ENCODE data around the gene CHMP2A. TPM values are rescaled to one million over a fixed set of nuclear protein-coding genes. Genes with fewer than 3 reads are reported as not detected.
"Not testable (repeated sequence)": the region's sequence is repeated elsewhere in the genome, so short reads cannot be mapped to it uniquely, and the experiment has no call there.

CHMP2A gene
- total RNA-seq = 100 to 1,000 TPM in 1 of 2 experiments, 10 to 100 TPM in 1; 96.4 to 108 TPM

DNA sequence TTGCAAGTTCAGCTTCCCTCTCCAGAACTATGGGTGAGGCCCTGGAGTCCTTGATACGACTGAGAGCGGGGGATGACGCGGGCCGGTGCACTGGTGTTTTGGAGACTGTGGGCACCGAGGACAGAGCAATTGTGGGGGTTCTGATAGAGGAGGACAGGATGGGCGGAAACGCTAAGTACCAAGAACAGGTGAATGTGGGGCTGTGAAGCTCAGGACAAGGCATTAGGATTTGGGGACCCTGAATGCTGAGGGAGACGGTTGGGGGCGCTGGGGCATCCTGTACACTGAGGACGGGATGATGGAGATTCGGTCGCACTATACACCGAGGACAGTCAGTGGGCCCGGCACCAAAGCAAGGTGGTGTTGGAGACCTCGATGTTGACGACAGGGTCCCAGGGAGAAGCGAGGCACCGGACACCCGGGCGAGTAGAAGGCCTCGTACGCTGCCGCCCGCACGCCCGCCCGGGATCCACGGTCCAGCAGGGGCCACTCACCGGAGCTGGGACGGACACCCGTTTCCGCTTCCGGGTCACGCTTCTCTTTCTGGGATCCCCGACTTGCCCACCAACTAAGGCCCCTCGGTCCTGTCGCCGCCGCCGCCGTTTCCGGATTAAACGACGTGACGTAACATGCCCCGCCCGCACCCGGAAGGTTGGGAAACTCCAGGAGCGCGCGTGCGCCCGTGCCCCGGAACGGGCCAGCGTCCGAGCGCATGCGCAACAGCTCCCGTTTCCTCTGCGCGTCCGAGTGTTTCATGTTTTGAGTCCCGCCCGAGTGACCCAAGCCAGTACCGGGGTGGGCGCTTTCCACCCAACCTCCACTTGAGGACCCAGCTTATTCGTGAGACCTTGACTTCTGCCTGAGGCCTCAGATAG lies at the start of gene CHMP2A:
CHMP2A (minus strand) TSS at position 612 of the 875 bp plus-strand sequence. CDS start 893 bp downstream, outside the sequence.
- H3K9me3 Mint-ChIP-seq (ENCODE audit: low read depth) = no peaks in the 10 kb centered on the region

DNA sequence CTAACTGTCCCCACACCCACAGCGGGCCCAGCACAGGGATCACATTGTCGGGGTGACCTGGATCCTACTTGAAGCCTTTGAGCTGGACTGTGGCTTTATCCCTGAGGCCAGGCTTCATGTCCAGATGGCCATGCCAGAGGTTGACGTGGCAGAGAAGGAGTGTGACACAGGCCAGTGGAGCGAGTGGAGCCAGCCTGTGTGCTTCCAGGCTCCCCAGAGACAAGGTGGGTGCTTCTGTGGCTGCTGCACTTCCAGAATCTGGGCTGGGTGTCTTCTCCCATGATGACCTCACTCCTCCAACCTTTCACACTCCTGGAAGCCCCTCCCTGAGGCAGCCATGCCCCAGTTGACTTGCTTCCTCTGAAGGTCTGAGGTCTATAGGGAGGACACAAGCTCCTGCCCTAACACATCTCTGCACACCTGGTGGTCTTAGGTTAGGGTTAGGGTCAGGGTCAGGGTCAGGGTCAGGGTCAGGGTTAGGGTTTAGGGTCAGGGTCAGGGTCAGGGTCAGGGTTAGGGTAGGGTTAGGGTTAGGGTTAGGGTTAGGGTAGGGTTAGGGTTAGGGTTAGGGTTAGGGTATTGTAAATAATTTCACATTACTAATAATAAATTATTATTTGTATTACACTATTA lies 31.3 kb upstream of the CHMP2A start:
- Mint-ChIP-seq H3K36me3 (peaks cover 10% of the 10 kb centered on the region), H3K4me3 (no peak overlapping the region), H3K27me3 (no peaks in the 10 kb centered on the region), H3K27ac (no peak overlapping the region), H3K9me3 (ENCODE audit: low read depth) (no peaks in the 10 kb centered on the region), H3K4me1 (peaks cover 3% of the 10 kb centered on the region)
- ATAC-seq = no peak
- no peak for DNase-seq
- CTCF ChIA-PET = no interaction called here

More for the DNA sequence above, at the start of gene CHMP2A:
- ATAC-seq (peak; percentile 45), DNase-seq (peak; percentile 99)
- CTCF ChIA-PET = interaction anchor here (1.1 to 4.2 kb wide), 7 partner anchors 10 to 88 kb away, joined by 3 to 39 read pairs (median 8); partner anchors contain the start of genes TRIM28, ZBTB45 and ZNF324
- Mint-ChIP-seq H3K4me1 (peaks cover 56% of the 10 kb centered on the region), H3K4me3 (peak within 1 kb of the TSS; percentile 86), H3K27ac (peak within 1 kb of the TSS; percentile 96), H3K36me3 (peaks cover 52% of the 10 kb centered on the region), H3K27me3 (no peaks in the 10 kb centered on the region)

DNA sequence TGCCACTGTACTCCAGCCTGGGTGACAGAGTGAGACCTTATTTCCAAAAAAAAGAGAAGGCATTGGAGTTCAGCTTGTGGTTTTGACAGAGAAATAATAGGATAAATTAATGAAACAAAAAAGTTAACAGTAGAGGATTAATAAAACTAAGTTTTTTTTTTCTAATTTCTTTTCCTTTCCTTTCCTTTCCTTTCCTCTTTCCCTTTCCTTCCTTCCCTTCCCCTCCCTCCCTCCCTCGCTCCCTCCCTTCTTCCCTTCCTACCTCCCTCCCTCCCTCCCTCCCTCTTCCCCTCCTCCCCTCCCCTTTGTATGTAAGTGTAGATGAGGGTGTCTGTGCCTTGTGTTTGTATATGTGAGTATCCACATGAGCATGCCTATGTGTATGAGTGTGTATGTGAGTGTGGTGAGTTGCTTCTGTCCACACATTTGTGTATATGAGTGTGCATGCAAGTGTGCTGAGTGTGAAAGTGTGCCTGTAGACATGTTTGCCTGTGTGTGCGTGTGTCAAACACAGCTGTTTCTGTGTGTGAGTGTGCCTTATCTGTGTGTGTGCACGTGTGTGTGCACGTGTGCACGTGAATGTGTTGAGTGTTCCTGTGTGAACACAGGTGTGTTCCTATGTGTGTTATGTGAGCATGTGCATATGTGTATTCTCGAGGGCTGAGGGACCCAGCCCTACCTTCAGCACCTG lies 30.7 kb upstream of the CHMP2A start:
- ATAC-seq = no peak
- H3K27me3 Mint-ChIP-seq = no peaks in the 10 kb centered on the region
- H3K36me3 Mint-ChIP-seq = peaks cover 11% of the 10 kb centered on the region
- H3K27ac Mint-ChIP-seq = no peak overlapping the region
- H3K4me3 Mint-ChIP-seq = no peak overlapping the region
- no peak for DNase-seq
- CTCF ChIA-PET = no interaction called here
- H3K9me3 Mint-ChIP-seq (ENCODE audit: low read depth) = no peaks in the 10 kb centered on the region
- H3K4me1 Mint-ChIP-seq = peaks cover 9% of the 10 kb centered on the region

DNA sequence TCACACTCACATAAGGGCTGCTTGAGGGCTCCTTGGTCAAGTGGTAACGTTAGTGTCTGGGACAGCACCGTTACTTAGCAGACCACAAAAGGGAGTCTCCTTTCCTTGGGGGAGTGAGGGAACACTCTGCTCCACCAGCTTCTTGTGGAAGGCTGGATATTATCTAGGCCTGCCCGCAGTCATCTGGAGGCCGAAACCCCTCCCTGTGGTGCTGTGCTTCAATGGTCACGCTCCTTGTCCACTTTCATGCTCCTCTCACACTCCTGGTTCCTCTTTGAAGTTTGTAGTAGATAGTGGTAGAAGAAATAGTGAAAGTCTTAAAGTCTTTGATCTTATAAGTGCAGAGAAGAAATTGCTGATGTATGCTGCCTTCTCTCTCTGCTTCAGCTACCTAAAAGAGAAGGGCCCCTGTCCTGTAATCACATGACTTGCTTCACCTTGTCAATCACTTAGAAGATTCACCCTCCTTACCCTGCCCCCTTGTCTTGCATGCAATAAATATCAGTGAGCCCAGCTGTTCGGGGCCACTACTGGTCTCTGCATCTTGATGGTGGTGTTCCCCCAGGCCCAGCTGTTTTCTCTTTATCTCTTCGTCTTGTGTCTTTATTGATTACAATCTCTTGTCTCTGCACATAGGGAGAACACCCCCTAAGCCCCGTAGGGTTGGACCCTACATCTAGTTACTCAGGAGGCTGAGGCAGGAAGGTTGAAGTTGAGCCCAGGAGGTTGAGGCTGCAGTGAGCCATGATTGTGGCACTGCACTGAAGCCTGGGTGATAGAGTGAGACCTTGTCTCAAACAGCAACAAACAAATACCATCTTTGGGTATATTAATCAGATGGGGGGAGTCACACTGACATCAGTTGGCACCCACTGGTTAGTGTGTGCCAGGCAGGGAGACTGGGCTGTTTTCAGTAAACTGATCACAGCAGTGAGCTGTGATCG lies 29.9 kb upstream of the CHMP2A start:
- Mint-ChIP-seq H3K36me3 (peaks cover 11% of the 10 kb centered on the region), H3K27me3 (no peaks in the 10 kb centered on the region), H3K4me3 (no peak overlapping the region), H3K9me3 (ENCODE audit: low read depth) (no peaks in the 10 kb centered on the region), H3K4me1 (peaks cover 9% of the 10 kb centered on the region), H3K27ac (no peak overlapping the region)
- CTCF ChIA-PET = interaction anchor here (2.1 kb wide), 1 partner anchor 65 kb away, joined by 7 read pairs; the partner anchor contains the start of gene ZBTB45
- no peak for ATAC-seq
- no peak for DNase-seq

DNA sequence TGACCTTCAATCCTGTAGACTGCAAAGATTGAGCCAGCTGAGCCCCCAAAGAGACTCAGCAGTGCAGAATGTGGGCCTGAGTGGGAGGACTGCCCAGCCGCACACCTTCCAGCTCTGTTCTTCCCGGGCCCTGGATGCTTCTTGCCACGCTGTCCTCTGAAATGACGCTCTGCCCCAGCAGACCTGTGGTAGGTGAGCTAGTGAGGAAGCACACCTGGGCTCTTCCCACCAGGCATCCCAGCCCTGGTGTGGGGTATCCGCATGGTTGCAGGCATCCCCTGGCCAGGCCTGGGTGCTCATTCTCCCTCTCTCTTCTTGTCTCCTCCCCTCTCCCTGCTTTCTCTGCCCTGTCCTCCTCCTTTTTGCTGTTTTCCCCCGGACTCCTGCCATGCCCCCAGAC lies 28.1 kb upstream of the CHMP2A start:
- H3K27ac Mint-ChIP-seq = no peak overlapping the region
- no peak for DNase-seq
- H3K4me3 Mint-ChIP-seq = no peak overlapping the region
- no peak for ATAC-seq
- no peaks in the 10 kb centered on the region for H3K9me3 Mint-ChIP-seq (ENCODE audit: low read depth)
- H3K4me1 Mint-ChIP-seq = peaks cover 17% of the 10 kb centered on the region
- H3K36me3 Mint-ChIP-seq = peaks cover 11% of the 10 kb centered on the region
- H3K27me3 Mint-ChIP-seq = no peaks in the 10 kb centered on the region
- CTCF ChIA-PET = interaction anchor here (2.1 kb wide), 1 partner anchor 63 kb away, joined by 7 read pairs; the partner anchor contains the start of gene ZBTB45

DNA sequence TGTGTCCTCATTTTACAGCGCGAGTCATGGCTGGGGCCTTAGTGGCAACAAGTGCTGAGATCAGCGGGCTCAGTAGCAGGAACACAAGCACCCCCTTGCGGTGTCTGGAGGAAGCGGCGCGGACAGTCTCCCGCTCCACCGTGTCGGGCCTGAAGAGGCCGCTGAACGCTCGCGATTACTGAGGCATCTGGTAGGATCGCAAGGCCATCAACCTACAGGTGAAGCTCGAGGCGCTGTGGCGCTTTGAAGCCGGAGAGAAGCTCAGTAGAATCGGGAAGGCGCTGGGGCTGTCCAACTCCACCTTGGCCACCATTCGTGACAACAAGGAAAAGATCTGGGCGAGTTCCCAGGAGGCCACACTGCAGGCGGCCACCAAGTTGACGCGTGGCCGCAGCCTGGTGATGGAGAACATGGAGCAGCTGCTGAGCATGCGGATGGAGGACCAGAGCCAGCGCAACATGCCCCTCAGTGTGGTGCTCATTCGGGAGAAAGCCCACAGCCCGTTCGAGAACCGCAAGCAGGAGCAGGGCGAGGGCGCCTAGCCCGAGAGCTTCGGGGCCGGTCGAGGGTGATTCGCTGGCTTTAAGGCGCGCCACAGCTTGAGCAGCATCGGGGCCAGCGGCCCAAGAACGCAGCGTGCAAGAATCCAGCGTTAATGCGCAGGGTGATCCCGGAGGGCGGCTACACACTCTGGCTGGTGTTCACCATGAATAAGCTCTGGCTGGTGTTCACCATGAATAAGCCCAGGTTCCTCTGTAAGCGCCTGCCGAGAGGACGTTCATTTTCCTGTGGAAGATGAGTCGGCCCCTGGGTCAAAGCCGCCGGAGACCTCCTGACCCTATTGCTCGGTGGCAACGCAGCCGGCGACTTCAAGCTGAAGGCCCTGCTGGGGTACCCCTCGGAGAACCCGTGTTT lies 26.6 kb upstream of the CHMP2A start:
- no peaks in the 10 kb centered on the region for H3K27me3 Mint-ChIP-seq

DNA sequence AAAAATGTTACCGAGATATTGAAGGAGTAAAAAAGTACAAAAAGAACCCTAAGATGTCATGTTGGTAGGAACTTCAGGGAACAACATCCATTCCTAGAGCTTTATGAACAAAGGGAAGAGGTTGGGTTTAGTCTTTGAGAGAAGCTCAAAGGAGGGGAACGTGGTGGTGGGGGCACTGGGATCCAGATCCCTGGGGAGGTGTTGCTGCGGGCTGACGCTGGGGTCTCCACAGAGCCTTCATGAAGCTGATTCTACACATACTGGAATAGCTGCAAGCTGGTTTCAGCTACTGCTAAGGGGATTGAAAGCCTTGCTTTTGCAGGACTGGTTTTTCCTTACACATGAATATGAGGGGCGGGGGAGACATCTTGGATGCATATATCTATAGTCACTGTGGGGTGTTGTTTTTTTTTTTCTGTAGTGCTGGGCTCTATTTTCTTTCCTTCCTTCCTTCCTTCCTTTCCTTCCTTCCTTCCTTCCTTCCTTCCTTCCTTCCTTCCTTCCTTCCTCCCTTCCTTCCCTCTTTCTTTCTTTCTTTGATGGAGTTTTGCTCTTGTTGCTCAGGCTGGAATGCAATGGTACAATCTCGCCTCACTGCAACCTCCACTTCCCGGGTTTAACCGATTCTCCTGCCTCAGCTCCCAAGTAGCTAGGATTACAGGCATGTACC lies 24.7 kb upstream of the CHMP2A start:
- ATAC-seq = no peak
- no peaks in the 10 kb centered on the region for H3K9me3 Mint-ChIP-seq (ENCODE audit: low read depth)
- peaks cover 11% of the 10 kb centered on the region for H3K36me3 Mint-ChIP-seq
- no peak overlapping the region for H3K4me3 Mint-ChIP-seq
- no peak overlapping the region for H3K27ac Mint-ChIP-seq
- no peaks in the 10 kb centered on the region for H3K27me3 Mint-ChIP-seq
- DNase-seq = no peak
- CTCF ChIA-PET = interaction anchor here (0.7 to 8.3 kb wide), 6 partner anchors 24 to 328 kb away, joined by 3 to 153 read pairs (median 4); partner anchors contain the start of genes CHMP2A, SLC27A5, TRIM28 and ZBTB45
- peaks cover 22% of the 10 kb centered on the region for H3K4me1 Mint-ChIP-seq

More for the DNA sequence above, 26.6 kb upstream of the CHMP2A start:
- DNase-seq (peak; percentile 95), ATAC-seq (peak; percentile 96)
- CTCF ChIA-PET = interaction anchor here (0.6 to 8.3 kb wide), 11 partner anchors 9 to 106 kb away, joined by 3 to 153 read pairs (median 4); partner anchors contain the start of genes MZF1, SLC27A5, TRIM28 and UBE2M
- H3K27ac Mint-ChIP-seq = peak overlapping the region; percentile 79
- peaks cover 11% of the 10 kb centered on the region for H3K36me3 Mint-ChIP-seq
- H3K4me1 Mint-ChIP-seq = peaks cover 17% of the 10 kb centered on the region
- H3K9me3 Mint-ChIP-seq (ENCODE audit: low read depth) = no peaks in the 10 kb centered on the region
- no peak overlapping the region for H3K4me3 Mint-ChIP-seq

DNA sequence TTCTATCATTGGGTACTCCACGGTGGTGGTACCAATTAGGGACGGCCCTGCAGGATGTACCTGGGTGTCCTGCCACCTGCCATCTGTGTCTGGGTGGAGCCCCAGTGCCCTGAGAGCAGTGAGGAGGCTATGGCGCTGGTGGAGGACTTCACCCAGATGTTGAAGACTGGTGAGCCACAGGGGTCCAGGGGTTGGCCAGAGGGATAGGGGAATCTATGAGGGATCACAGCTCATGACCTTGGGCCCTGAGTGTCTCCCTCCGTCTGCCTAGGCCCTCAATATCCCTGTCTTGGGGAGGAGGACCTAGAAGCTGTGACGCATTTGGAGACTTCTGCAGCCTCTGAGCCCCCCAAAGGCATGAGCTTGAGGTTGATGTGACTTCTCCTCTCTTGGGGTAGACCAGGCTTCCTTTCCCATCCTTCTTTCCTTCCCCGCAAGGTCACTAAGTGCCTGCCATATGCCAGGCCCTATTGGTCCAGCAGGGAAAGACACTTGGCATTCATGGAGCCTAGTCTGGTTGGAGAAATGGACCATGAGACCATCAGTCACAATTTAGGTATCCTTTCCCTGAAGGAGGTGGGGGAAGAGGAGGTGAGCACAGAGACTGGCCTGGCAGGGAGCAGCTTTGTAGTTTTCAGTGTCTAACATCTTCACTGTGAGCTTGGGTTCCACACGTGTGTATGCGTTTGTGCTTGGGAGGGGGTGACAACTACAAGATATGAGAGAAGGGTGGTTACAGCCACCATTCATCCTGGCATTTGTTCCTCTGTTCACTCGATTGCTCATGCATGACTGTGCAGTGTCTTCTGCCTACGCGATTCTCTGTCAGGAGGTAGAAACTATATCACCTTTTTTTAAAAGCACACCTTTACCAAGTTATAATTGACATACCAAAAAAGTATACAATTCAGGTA lies 23.4 kb upstream of the CHMP2A start:
- DNase-seq (no peak), ATAC-seq (no peak)
- CTCF ChIA-PET = interaction anchor here (0.6 to 8.3 kb wide), 5 partner anchors 24 to 350 kb away, joined by 3 to 153 read pairs (median 5); partner anchors contain the start of genes CHMP2A, SLC27A5, TRIM28 and ZBTB45
- Mint-ChIP-seq H3K4me3 (no peak overlapping the region), H3K27ac (no peak overlapping the region), H3K9me3 (ENCODE audit: low read depth) (no peaks in the 10 kb centered on the region), H3K27me3 (no peaks in the 10 kb centered on the region), H3K4me1 (peaks cover 33% of the 10 kb centered on the region), H3K36me3 (peaks cover 11% of the 10 kb centered on the region)

DNA sequence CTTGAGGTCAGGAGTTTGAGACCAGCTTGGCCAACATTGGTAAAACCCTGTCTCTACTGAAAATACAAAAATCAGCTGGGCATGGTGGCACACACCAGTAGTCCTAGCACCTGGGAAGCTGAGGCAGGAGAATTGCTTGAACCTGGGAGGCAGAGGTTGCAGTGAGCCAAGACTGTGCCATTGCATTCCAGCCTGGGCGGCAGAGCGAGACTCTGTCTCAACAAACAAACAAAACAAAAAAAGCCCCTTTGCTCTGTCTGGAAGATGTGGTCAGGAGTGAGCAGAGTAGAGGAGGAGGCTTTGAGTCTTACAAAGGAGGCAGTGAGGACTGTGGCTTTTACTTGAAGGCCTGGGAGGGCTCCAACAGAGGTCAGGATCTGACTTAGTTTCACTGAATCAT lies 22.7 kb upstream of the CHMP2A start:
- peaks cover 33% of the 10 kb centered on the region for H3K4me1 Mint-ChIP-seq
- CTCF ChIA-PET = interaction anchor here (8.3 kb wide), 1 partner anchor 58 kb away, joined by 153 read pairs; the partner anchor contains the start of gene ZBTB45
- H3K27me3 Mint-ChIP-seq; H3K9me3 Mint-ChIP-seq (ENCODE audit: low read depth); ATAC-seq; H3K4me3 Mint-ChIP-seq; DNase-seq; H3K36me3 Mint-ChIP-seq; H3K27ac Mint-ChIP-seq: not testable (repeated sequence)

Measured in activated CD8-positive, alpha-beta memory T cell treated with anti-CD3 and anti-CD28 coated beads, Interleukin-2, amount 10 ng/mL, durations not matched to agents 7 days and 5 days (primary cell).